Neural progenitor cell (in vitro differentiated cells): ENCODE results near the gene GPBP1.

Experiments used
- EZH2phosphoT487 ChIP-seq: fragments of 200-600 bp; sonication (generic); IDR thresholded peaks from 2 replicates; pipeline ENCODE4 v1.6.1; 2017; ENCODE audit warnings: antibody characterized with exemption
- TF ChIP-seq, protein P1 (sequence below): fragments of 200-600 bp; sonication (generic); IDR thresholded peaks from 2 replicates; pipeline ENCODE4 v1.5.1; 2017; ENCODE audit warnings: antibody characterized with exemption, mild to moderate bottlenecking

- TF ChIP-seq, protein P1, sequence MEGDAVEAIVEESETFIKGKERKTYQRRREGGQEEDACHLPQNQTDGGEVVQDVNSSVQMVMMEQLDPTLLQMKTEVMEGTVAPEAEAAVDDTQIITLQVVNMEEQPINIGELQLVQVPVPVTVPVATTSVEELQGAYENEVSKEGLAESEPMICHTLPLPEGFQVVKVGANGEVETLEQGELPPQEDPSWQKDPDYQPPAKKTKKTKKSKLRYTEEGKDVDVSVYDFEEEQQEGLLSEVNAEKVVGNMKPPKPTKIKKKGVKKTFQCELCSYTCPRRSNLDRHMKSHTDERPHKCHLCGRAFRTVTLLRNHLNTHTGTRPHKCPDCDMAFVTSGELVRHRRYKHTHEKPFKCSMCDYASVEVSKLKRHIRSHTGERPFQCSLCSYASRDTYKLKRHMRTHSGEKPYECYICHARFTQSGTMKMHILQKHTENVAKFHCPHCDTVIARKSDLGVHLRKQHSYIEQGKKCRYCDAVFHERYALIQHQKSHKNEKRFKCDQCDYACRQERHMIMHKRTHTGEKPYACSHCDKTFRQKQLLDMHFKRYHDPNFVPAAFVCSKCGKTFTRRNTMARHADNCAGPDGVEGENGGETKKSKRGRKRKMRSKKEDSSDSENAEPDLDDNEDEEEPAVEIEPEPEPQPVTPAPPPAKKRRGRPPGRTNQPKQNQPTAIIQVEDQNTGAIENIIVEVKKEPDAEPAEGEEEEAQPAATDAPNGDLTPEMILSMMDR = no peak
- TF ChIP-seq EZH2phosphoT487 = no peak
These were observed 36.8 kb downstream of the GPBP1 start for GRCh38 chr5:57210633-57211032.
